GM12878 (cell line): ENCODE results near the gene CPNE4. TPM values are rescaled to one million over a fixed set of nuclear protein-coding genes. Genes with fewer than 3 reads are reported as not detected.

ENCODE experiments used
- ATAC-seq: fragments of 200-7000 bp; cut with Tn5 transposase; 3 replicates; pipeline ENCODE4 v1.9.1; 2020; ENCODE audit warnings: mild to moderate bottlenecking, moderate library complexity
- BruUV-seq: library from RNA; stranded (reverse); fragments of 400-500 nt; replicated peaks from 2 replicates; lab custom pipeline; 2021; lab: Mats Ljungman, UMichigan
- CTCF ChIA-PET: fragments of 300-600 bp; sonication (Branson Sonifier 250); formaldehyde crosslinking; extraction: SDS; loops from one replicate; lab custom pipeline; 2021; ENCODE audit warnings: inconsistent platforms; lab: Yijun Ruan, JAX
- POLR2A ChIA-PET: fragments of 350-600 bp; formaldehyde crosslinking; extraction: SDS; loops from one replicate; lab custom pipeline; 2021; ENCODE audit warnings: inconsistent platforms; lab: Charles Lee
- RAD21 ChIA-PET: fragments of 300-600 bp; sonication (Branson Sonifier 250); formaldehyde crosslinking; loops from one replicate; lab custom pipeline; 2023; ENCODE audit warnings: antibody characterized with exemption; ENCODE audit not compliant: unreplicated experiment; lab: Charles Lee
- SMC1A ChIA-PET: fragments of 300-600 bp; sonication (Branson Sonifier 250); formaldehyde crosslinking; loops from one replicate; lab custom pipeline; 2023; ENCODE audit not compliant: unreplicated experiment, uncharacterized antibody; lab: Charles Lee
- DNase-seq: peaks from one replicate; pipeline ENCODE4 v3.0.0-alpha.2; 2011; ENCODE audit warnings: low read depth, low spot score
- FAIRE-seq: peaks from 3 replicates; lab custom pipeline; 2011; peaks lifted over from hg19 to GRCh38; lab: Jason Lieb, UNC
- H2AFZ ChIP-seq: 2 replicates; pipeline ENCODE4 v1.6.0; 2011; ENCODE audit warnings: low read depth, low read length, control low read depth; ENCODE audit not compliant: control insufficient read depth
- H3K27ac ChIP-seq: 2 replicates; pipeline ENCODE4 v1.5.1; 2011; ENCODE audit warnings: control low read depth; ENCODE audit not compliant: control insufficient read depth, insufficient read depth
- H3K27me3 ChIP-seq, 2 experiments: replicated peaks in 1 of 2; 2 replicates each; pipeline versions ENCODE4 v1.6.0 to v1.6.1; 2011; ENCODE audit warnings: low read length in 1 of 2; ENCODE audit not compliant: control insufficient read depth in 2 of 2, insufficient read depth in 2 of 2
- H3K36me3 ChIP-seq, 2 experiments: 2 replicates each; pipeline ENCODE4 v1.5.1; 2011; ENCODE audit warnings: low read length in 1 of 2; ENCODE audit not compliant: control insufficient read depth in 2 of 2, insufficient read depth in 2 of 2
- H3K4me1 ChIP-seq: 2 replicates; pipeline ENCODE4 v1.6.1; 2011; ENCODE audit warnings: mild to moderate bottlenecking, low read length, moderate library complexity, mixed read lengths; ENCODE audit not compliant: control insufficient read depth, insufficient read depth
- H3K4me2 ChIP-seq: 2 replicates; pipeline ENCODE4 v1.6.0; 2011; ENCODE audit warnings: control low read depth; ENCODE audit not compliant: control insufficient read depth, insufficient read depth
- H3K4me3 ChIP-seq: fragments of 200-600 bp; sonication (generic); 2 replicates; pipeline ENCODE4 v1.5.1; 2016
- H3K79me2 ChIP-seq: 2 replicates; pipeline ENCODE4 v1.6.0; 2011; ENCODE audit warnings: low read length; ENCODE audit not compliant: control insufficient read depth, insufficient read depth
- H3K9ac ChIP-seq: 2 replicates; pipeline ENCODE4 v1.8.0; 2011; ENCODE audit warnings: low read length, control low read depth, mixed read lengths; ENCODE audit not compliant: control insufficient read depth, insufficient read depth
- H3K9me3 ChIP-seq: replicated peaks from 3 replicates; pipeline ENCODE4 v1.5.1; 2011; ENCODE audit warnings: mild to moderate bottlenecking, low read length; ENCODE audit not compliant: control insufficient read depth, insufficient read depth
- H4K20me1 ChIP-seq: 2 replicates; pipeline ENCODE4 v1.6.0; 2011; ENCODE audit not compliant: control insufficient read depth, insufficient read depth
- ATF2 ChIP-seq: IDR thresholded peaks from 2 replicates; pipeline ENCODE4 v1.6.1; 2012; ENCODE audit warnings: low read length, inconsistent platforms
- BACH1 ChIP-seq: fragments of 450-650 bp; IDR thresholded peaks from 2 replicates; pipeline ENCODE4 v1.6.1; 2017; ENCODE audit warnings: mild to moderate bottlenecking, borderline replicate concordance
- CBFB ChIP-seq: IDR thresholded peaks from 2 replicates; pipeline ENCODE4 v1.6.1; 2016; ENCODE audit warnings: antibody characterized with exemption, low read depth
- CHD1 ChIP-seq: IDR thresholded peaks from 2 replicates; pipeline ENCODE4 v1.6.1; 2012; ENCODE audit warnings: low read depth, low read length, improper control_type of control experiment
- CHD2 ChIP-seq: IDR thresholded peaks from 2 replicates; pipeline ENCODE4 v1.6.1; 2011; ENCODE audit warnings: low read depth, low read length, improper control_type of control experiment, borderline replicate concordance
- DPF2 ChIP-seq: fragments of 450-650 bp; IDR thresholded peaks from 2 replicates; pipeline ENCODE4 v1.6.1; 2017; ENCODE audit warnings: mild to moderate bottlenecking
- EGR1 ChIP-seq, 2 experiments: IDR thresholded peaks; 1 replicate in 1 of 2; 2 replicates in 1 of 2; pipeline ENCODE4 v1.6.1; 2011 to 2012; ENCODE audit warnings: low read depth in 2 of 2, low read length in 2 of 2, borderline replicate concordance in 1 of 2, mild to moderate bottlenecking in 1 of 2, moderate library complexity in 1 of 2
- FOXK2 ChIP-seq: fragments of 450-650 bp; IDR thresholded peaks from 2 replicates; pipeline ENCODE4 v1.6.1; 2017; ENCODE audit warnings: mild to moderate bottlenecking, moderate library complexity
- HDAC2 ChIP-seq: fragments of 200-600 bp; sonication (generic); IDR thresholded peaks from 2 replicates; pipeline ENCODE4 v1.6.1; 2017
- JUND ChIP-seq: IDR thresholded peaks from 2 replicates; pipeline ENCODE4 v1.6.1; 2012; ENCODE audit warnings: low read depth, mild to moderate bottlenecking, low read length, improper control_type of control experiment, moderate library complexity
- KDM1A ChIP-seq: fragments of 200-600 bp; sonication (generic); IDR thresholded peaks from 2 replicates; pipeline ENCODE4 v1.6.1; 2016; ENCODE audit warnings: borderline replicate concordance
- RB1 ChIP-seq: fragments of 450-650 bp; formaldehyde crosslinking; IDR thresholded peaks from 2 replicates; pipeline ENCODE4 v1.6.1; 2017; ENCODE audit warnings: mild to moderate bottlenecking, borderline replicate concordance
- RCOR1 ChIP-seq: conservative IDR thresholded peaks from 2 replicates; pipeline ENCODE4 v1.6.1; 2012; ENCODE audit warnings: low read depth, low read length, improper control_type of control experiment
- RUNX3 ChIP-seq: IDR thresholded peaks from 2 replicates; pipeline ENCODE4 v1.6.1; 2012; ENCODE audit warnings: low read length, inconsistent platforms
- SIX5 ChIP-seq: IDR thresholded peaks from 2 replicates; pipeline ENCODE4 v1.6.1; 2011; ENCODE audit warnings: mild to moderate bottlenecking, low read depth, low read length, moderate library complexity; ENCODE audit not compliant: severe bottlenecking
- ZNF24 ChIP-seq: fragments of 450-650 bp; IDR thresholded peaks from 2 replicates; pipeline ENCODE4 v1.6.1; 2017; ENCODE audit warnings: antibody characterized with exemption, mild to moderate bottlenecking
- WGBS: methylation state at CpG from one replicate; pipeline ENCODE4 v1.1.6; 2016; ENCODE audit warnings: low lambda C conversion rate; ENCODE audit not compliant: insufficient replicate concordance, insufficient coverage; ENCODE audit errors: missing lambda C conversion rate; 5-methylcytosine and 5-hydroxymethylcytosine counted together
- in situ Hi-C: fragments of 300-500 bp; cut with MboI; formaldehyde crosslinking; loops from 9 replicates; pipeline ENCODE4 v1.14.3; 2018; ENCODE audit warnings: mixed read lengths
- intact Hi-C: fragments of 100-400 bp; cut with micrococcal nuclease; formaldehyde crosslinking; loops from one replicate; pipeline ENCODE4 v1.14.2; 2022; ENCODE audit not compliant: unreplicated experiment
- polyA plus RNA-seq, 11 experiments: library from polyadenylated mRNA; depleted of rRNA in 4 of 11; unstranded in 6 of 11; stranded (reverse) in 5 of 11; fragments of >200 nt; fragmentation: Nextera tagmentation in 4 of 11; fragmentation: Illumina TruSeq in 1 of 11; extraction: Ambion mirVana in 4 of 11; extraction: Trizol in 1 of 11; gene quantifications; 1 replicate in 1 of 11; 2 replicates in 10 of 11; pipeline versions ENCODE4 v1.2.1 to v1.2.3, GENCODE V29; 2011 to 2016; ENCODE audit warnings: inconsistent platforms in 2 of 11, missing spikeins in 2 of 11, low read depth in 1 of 11
- total RNA-seq, 4 experiments: library from RNA; depleted of rRNA in 3 of 4; stranded (reverse); fragments of >200 nt in 3 of 4; fragmentation: Illumina TruSeq in 1 of 4; extraction: Trizol in 1 of 4; gene quantifications; 2 replicates each; pipeline versions ENCODE4 v1.2.1 to v1.2.3, GENCODE V29; 2013 to 2021
- TF ChIP-seq, protein P1 (sequence below): fragments of 450-650 bp; IDR thresholded peaks from 2 replicates; pipeline ENCODE4 v1.6.1; 2017; ENCODE audit warnings: mild to moderate bottlenecking, moderate library complexity
- TF ChIP-seq, protein P2 (sequence below): fragments of 450-650 bp; IDR thresholded peaks from 2 replicates; pipeline ENCODE4 v1.6.1; 2014; ENCODE audit warnings: mild to moderate bottlenecking

CPNE4 gene
- total and polyA plus RNA-seq, 10 of the 15 experiments (the other 5 are each of a cell fraction or from before 2014, with no cell fraction given): 0.17 to 1.9 (median 0.48) TPM; not detected in 1

DNA sequence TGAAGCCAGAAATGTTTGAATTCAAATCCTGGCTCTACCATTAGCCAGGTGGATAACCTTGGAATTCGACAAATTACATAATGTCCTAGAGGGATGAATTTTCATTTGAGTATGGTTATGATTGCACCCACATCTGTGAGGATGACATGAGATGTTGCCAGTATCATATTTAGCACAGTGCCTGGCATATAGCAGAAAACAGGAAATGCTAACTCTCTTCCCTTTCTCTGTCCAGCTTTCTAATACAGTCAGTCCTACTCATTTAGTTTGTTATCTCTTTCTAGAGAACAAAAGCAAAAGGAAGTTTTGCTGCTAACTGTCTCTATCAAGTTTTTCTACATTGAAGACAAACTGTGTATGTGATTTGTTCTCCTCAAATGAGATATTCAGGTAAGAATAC lies 231.7 kb downstream of the CPNE4 start:
- no peaks in the 10 kb centered on the region for H3K27me3 ChIP-seq
- DNase-seq (no peak), FAIRE-seq (no peak), ATAC-seq (peak; percentile 54)
- no peaks in the 10 kb centered on the region for H3K79me2 ChIP-seq
- CTCF ChIA-PET: interaction anchor here (2.6 kb wide), 1 partner anchor 9 kb away, joined by 18 read pairs; no protein-coding TSS in a partner anchor
- POLR2A ChIA-PET: no interaction called here
- no peaks in the 10 kb centered on the region for H3K9me3 ChIP-seq
- no peak overlapping the region for H3K27ac ChIP-seq
- TF ChIP-seq CHD1: no peak
- TF ChIP-seq ATF2: no peak
- no peak for TF ChIP-seq KDM1A
- no peak for TF ChIP-seq RUNX3
- TF ChIP-seq, protein P1, sequence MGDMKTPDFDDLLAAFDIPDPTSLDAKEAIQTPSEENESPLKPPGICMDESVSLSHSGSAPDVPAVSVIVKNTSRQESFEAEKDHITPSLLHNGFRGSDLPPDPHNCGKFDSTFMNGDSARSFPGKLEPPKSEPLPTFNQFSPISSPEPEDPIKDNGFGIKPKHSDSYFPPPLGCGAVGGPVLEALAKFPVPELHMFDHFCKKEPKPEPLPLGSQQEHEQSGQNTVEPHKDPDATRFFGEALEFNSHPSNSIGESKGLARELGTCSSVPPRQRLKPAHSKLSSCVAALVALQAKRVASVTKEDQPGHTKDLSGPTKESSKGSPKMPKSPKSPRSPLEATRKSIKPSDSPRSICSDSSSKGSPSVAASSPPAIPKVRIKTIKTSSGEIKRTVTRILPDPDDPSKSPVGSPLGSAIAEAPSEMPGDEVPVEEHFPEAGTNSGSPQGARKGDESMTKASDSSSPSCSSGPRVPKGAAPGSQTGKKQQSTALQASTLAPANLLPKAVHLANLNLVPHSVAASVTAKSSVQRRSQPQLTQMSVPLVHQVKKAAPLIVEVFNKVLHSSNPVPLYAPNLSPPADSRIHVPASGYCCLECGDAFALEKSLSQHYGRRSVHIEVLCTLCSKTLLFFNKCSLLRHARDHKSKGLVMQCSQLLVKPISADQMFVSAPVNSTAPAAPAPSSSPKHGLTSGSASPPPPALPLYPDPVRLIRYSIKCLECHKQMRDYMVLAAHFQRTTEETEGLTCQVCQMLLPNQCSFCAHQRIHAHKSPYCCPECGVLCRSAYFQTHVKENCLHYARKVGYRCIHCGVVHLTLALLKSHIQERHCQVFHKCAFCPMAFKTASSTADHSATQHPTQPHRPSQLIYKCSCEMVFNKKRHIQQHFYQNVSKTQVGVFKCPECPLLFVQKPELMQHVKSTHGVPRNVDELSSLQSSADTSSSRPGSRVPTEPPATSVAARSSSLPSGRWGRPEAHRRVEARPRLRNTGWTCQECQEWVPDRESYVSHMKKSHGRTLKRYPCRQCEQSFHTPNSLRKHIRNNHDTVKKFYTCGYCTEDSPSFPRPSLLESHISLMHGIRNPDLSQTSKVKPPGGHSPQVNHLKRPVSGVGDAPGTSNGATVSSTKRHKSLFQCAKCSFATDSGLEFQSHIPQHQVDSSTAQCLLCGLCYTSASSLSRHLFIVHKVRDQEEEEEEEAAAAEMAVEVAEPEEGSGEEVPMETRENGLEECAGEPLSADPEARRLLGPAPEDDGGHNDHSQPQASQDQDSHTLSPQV: no peak
- TF ChIP-seq HDAC2: no peak
- TF ChIP-seq BACH1: no peak
- no peak for TF ChIP-seq FOXK2
- TF ChIP-seq ZNF24: no peak
- no peak for TF ChIP-seq RB1
- no peak for TF ChIP-seq DPF2
- TF ChIP-seq EGR1 (IDR thresholded peaks at IDR 0.05; ENCODE audit: borderline replicate concordance in 1 of 2, low read depth in 2 of 2, low read length in 2 of 2): no peak
- TF ChIP-seq, protein P2, sequence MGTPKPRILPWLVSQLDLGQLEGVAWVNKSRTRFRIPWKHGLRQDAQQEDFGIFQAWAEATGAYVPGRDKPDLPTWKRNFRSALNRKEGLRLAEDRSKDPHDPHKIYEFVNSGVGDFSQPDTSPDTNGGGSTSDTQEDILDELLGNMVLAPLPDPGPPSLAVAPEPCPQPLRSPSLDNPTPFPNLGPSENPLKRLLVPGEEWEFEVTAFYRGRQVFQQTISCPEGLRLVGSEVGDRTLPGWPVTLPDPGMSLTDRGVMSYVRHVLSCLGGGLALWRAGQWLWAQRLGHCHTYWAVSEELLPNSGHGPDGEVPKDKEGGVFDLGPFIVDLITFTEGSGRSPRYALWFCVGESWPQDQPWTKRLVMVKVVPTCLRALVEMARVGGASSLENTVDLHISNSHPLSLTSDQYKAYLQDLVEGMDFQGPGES: no peak
- TF ChIP-seq RCOR1: no peak
- no peak for TF ChIP-seq CBFB
- TF ChIP-seq CHD2: no peak
- TF ChIP-seq SIX5: no peak
- TF ChIP-seq JUND: no peak
- no peak overlapping the region for H3K4me2 ChIP-seq
- no TSS peak for BruUV-seq
- H3K4me3 ChIP-seq: no peak overlapping the region
- H2AFZ ChIP-seq: no peak overlapping the region
- H3K9ac ChIP-seq: no peak overlapping the region
- no peaks in the 10 kb centered on the region for H3K4me1 ChIP-seq
- no peaks in the 10 kb centered on the region for H3K36me3 ChIP-seq
- WGBS: 0% methylated on average over 1 of the region's 1 CpG
- no peaks in the 10 kb centered on the region for H4K20me1 ChIP-seq
- intact Hi-C loops (no loop called here), in situ Hi-C loops (no loop called here)
- SMC1A ChIA-PET: interaction anchor here (0.6 to 1.3 kb wide), 2 partner anchors 99 to 253 kb away, joined by 3 to 4 read pairs; no protein-coding TSS in a partner anchor
- RAD21 ChIA-PET: no interaction called here
